Stimulated activated CD8-positive, alpha-beta memory T cell treated with anti-CD3 and anti-CD28 coated beads, Interleukin-15, amount 100 ng/mL, for 4 hours (primary cell): Measurements from ENCODE around the gene GPR55.

Source experiments
- DNase-seq, 2 donors: peaks; one replicate each; pipeline ENCODE4 v3.0.0-alpha.2; 2020; ENCODE audit warnings: low read depth in 2 of 2

The GPR55 gene

DNA sequence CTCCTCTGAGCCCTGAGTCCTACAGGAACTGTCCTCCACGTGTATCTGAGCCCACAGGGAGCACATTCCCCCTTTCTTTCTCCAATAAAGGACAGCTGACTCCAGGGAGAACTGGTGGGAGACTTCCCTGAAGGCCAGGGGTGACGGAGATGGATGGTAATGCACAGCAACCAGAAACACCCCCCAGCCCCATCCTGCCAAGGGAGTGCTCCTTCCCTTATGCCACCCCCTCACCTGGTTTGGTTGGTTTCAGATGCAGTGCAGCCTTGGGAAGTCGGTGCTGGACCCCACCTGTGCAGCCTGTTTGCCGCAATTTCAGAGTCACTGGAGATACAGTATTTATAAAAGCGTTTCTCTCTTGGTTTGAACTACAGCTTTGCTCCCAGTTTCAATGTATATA is 24.0 kb downstream of the GPR55 start:
- DNase-seq, result no peak

- no peak for DNase-seq
Measured at GRCh38 chr2:230900336-230900995, 24.6 kb downstream of the GPR55 start.

- DNase-seq, result no peak
Measured at GRCh38 chr2:230899786-230900185, 25.3 kb downstream of the GPR55 start.

- no peak for DNase-seq
Measured at GRCh38 chr2:230899287-230899686, 25.8 kb downstream of the GPR55 start.

DNA sequence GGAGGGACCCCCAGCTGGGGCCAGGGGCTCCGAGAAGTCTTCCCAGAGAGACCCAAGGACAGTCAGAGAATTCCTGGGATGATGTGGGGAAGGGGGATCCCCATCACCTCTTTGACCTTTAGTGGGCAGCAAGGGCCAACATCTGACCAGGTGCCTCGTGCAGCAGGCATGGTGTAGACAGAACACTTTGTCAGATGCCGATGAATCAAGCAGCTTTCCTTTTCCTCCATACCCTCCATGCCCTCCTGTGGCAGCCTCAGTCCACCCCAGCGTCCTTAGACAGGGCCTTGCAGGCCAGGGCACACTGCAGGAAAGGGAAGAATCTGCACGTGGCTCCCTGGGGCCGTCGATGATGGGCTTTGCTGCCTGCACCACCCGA is 26.3 kb downstream of the GPR55 start:
- DNase-seq, result no peak

GRCh38 chr2:230898016-230898712 is 26.9 kb downstream of the GPR55 start:
- no peak for DNase-seq

GRCh38 chr2:230896346-230897115 is 28.5 kb downstream of the GPR55 start:
- no peak for DNase-seq

DNA sequence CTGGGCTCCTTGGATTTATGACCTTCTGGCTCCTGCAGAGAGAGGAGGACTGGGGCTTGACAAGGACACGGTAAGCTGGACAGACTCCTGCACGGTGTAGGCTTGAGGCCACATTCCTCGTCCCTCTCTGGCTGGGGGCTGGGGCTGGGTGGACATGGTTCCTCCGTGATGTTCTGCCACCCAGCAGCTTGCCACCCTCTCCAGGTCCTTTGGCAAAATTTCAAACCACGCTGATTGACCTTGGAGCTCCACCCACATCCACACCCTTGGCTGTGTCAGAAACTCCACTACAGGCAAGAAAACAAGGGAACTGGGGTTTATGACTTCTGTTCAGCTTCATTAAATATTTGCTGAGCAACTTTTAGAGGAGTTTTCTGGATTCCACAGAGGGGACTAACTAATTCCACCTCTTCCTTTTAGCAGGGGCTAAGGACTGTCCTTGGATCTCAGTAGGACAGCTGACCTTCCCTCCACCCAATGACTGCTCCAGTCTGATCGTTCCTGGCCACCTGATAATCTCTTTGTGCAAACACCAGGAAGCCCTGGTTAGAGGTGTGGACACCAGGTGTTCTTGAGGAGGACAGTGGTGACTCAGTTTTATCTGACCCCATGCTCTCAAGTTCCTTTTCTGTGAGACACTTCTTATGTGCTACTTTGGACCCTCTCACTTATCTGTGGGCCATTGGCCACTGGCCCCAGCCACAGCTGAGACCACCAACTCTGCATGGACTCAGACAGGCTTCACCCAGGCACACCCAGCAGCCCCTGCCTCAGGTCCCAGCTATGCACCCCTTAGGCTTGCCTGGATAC is 29.3 kb downstream of the GPR55 start:
- no peak for DNase-seq

- no peak for DNase-seq
Measured at GRCh38 chr2:230893841-230894781, 30.9 kb downstream of the GPR55 start.

GRCh38 chr2:230893338-230893737 is 31.7 kb downstream of the GPR55 start:
- DNase-seq, result no peak

GRCh38 chr2:230891509-230891908 is 33.5 kb downstream of the GPR55 start:
- no peak for DNase-seq

GRCh38 chr2:230891064-230891463 is 34.0 kb downstream of the GPR55 start:
- DNase-seq, result no peak

DNA sequence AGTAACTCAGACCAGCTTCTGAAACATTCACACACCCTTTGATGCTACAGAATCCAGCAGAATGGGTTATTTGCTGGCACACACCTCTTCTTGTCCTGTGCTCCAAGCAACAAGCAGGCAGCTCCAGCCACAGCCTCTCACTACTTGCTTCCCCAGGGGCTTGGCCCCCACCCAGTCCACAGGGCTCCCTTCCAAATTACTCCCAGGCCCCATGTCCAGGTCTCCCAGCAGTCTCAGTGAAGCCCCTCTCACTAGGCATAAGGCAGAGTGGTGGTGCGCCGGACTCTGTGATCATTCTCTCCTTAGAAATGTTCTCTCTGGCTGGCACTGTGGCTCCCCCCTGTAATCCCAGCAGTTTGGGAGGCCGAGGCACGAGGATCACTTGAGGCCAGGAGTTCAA is 34.4 kb downstream of the GPR55 start:
- DNase-seq, result no peak

- no peak for DNase-seq
Measured at GRCh38 chr2:230889911-230890601, 35.0 kb downstream of the GPR55 start.

- DNase-seq, result no peak
Measured at GRCh38 chr2:230888824-230889400, 36.1 kb downstream of the GPR55 start.

- DNase-seq, result no peak
Measured at GRCh38 chr2:230887342-230887741, 37.7 kb downstream of the GPR55 start.

GRCh38 chr2:230886671-230887071 is 38.4 kb downstream of the GPR55 start:
- no peak for DNase-seq

DNA sequence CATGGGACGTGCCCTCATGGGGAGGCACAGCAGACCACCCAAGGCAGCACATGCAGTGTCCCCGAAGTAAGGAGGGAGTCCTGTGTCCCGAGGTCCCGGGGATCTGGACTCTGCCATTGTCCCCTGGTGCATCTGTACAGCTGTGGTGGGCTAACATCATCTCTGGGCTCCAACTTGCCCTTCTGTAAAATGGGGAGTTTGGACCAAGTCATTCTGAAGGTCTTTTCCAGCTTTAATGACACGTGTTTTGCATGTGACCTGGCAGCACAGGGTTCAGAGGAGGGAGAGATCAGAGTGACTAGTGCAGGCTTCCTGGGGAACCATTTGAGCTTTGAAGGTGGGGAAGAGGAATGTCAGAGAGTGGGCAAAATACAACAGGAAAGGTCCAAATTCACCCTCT is 38.8 kb downstream of the GPR55 start:
- no peak for DNase-seq

DNA sequence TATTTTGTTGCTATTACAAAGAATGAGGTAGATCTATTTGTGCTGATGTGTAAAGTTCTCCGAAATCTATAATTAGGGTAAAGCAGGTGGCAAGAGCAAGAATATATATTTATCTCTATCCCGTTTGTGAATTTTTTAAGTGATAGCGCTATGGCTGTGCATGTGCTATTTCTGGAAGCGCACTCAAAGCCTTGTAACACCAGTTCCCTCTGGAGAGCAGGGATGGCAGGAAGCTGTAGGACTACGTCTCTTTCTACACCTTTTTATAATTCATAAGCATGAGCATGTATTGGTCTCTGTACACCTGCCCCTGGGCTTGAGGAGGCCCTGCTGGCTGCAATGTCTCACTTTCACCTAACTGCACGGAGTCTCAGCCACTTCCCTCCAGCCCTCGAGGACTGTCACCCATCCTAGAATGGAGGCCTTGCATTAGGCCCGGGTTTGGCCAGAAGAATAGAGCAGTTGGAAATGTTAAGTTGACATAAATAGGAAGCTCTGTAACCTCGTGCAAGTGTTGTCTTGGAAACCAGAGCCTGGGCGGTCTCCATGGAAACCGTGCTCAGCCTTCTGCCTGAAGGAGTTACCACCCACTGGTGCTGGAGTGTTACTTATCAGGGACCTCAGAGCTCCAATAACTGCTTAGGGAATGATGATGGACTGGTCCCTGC is 39.4 kb downstream of the GPR55 start:
- DNase-seq, result no peak
